GM10248 (cell line): ENCODE measurements around the gene PFKFB3.
"Not testable (repeated sequence)": the region's sequence is repeated elsewhere in the genome, so short reads cannot be mapped to it uniquely, and the experiment has no call there.

ENCODE experiments used
- CTCF ChIA-PET: fragments of 300-600 bp; sonication (Branson Sonifier 250); formaldehyde crosslinking; extraction: SDS; loops from one replicate; lab custom pipeline; 2021; ENCODE audit warnings: antibody characterized with exemption; lab: Yijun Ruan, JAX
- POLR2A ChIA-PET: fragments of 350-650 bp; sonication (Branson Sonifier 250); formaldehyde crosslinking; extraction: SDS; loops from one replicate; lab custom pipeline; 2020; ENCODE audit warnings: antibody characterized with exemption; lab: Yijun Ruan, JAX
- DNase-seq: peaks from one replicate; pipeline ENCODE4 v3.0.0; 2012; ENCODE audit errors: extremely low spot score
- CTCF ChIP-seq: IDR thresholded peaks from 2 replicates; pipeline ENCODE4 v1.5.1; 2012; ENCODE audit warnings: mild to moderate bottlenecking, low read depth; ENCODE audit errors: extremely low read depth, missing control alignments, control extremely low read depth

The PFKFB3 gene

GRCh38 chr10:6232846-6233724 is 30.4 kb downstream of the PFKFB3 start:
- no peak for DNase-seq
- ChIA-PET POLR2A (interaction anchor here (1.6 kb wide), 1 partner anchor 31 kb away, joined by 7 read pairs; the partner anchor contains the start of gene PFKFB3), CTCF (interaction anchor here (1.5 to 3.6 kb wide), 3 partner anchors 168 to 218 kb away, joined by 4 to 13 read pairs (median 5); no protein-coding TSS in a partner anchor)
- no peak for TF ChIP-seq CTCF

DNA sequence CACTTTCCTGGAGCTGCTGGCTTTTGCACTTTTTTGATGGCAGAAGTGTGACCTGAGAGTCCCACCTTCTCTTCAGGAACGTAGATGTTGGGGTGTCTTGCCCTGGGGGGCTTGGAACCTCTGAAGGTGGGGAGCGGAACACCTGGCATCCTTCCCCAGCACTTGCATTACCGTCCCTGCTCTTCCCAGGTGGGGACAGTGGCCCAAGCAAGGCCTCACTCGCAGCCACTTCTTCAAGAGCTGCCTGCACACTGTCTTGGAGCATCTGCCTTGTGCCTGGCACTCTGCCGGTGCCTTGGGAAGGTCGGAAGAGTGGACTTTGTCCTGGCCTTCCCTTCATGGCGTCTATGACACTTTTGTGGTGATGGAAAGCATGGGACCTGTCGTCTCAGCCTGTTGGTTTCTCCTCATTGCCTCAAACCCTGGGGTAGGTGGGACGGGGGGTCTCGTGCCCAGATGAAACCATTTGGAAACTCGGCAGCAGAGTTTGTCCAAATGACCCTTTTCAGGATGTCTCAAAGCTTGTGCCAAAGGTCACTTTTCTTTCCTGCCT is 31.1 kb downstream of the PFKFB3 start:
- no peak for DNase-seq
- POLR2A ChIA-PET = interaction anchor here (1.6 kb wide), 1 partner anchor 31 kb away, joined by 7 read pairs; the partner anchor contains the start of gene PFKFB3
- CTCF ChIA-PET = interaction anchor here (1.0 to 3.6 kb wide), 3 partner anchors 28 to 219 kb away, joined by 3 to 13 read pairs (median 4); no protein-coding TSS in a partner anchor
- TF ChIP-seq CTCF = no peak

DNA sequence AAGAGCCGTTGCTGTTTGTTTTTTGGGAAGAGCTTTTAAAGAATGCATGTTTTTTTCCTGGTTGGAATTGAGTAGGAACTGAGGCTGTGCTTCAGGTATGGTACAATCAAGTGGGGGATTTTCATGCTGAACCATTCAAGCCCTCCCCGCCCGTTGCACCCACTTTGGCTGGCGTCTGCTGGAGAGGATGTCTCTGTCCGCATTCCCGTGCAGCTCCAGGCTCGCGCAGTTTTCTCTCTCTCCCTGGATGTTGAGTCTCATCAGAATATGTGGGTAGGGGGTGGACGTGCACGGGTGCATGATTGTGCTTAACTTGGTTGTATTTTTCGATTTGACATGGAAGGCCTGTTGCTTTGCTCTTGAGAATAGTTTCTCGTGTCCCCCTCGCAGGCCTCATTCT is 31.6 kb downstream of the PFKFB3 start:
- ChIA-PET CTCF (interaction anchor here (0.9 to 3.6 kb wide), 4 partner anchors 10 to 167 kb away, joined by 3 to 13 read pairs (median 6); no protein-coding TSS in a partner anchor), POLR2A (interaction anchor here (1.6 kb wide), 1 partner anchor 32 kb away, joined by 7 read pairs; the partner anchor contains the start of gene PFKFB3)
- no peak for DNase-seq

DNA sequence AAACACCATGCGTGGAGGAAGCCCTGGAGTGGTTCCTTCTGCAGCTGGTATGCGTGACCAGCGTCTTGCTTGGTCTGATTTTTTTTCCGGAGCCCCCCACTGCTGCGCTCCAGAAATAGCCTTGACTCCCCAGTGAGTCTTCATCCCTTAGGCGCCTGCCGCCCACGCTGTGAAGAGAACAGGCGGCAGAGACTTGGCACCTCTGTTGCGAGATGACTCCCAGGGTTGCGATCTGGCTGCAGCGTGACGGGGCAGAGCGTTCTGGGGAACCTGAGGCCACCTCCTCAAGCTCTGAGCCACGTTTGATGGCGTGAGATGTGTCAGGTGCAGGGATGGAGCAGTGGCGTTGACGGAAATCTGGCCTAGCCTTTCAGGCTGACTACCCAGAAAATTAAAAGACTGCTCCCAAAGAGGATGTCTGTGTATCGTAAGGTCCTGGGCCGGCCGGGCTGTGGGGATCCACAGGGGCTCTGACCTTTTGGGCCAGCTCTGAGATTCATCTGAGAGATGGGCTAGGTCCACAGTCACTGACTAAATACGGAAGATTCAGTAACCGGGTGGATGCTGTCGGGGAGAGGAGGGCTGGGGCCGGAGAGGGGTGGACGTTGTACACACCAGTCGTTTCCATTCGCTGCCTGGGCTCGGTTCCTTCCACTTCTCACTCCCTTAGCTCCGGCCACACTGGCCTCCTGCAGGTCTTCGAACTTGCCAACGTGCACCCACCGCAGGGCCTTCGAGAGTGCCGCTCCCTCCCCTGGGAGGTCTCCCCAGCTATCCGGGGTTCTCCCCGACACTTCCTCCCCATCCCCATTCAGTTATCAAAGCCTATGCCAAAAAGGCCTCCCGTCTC is 33.8 kb downstream of the PFKFB3 start:
- DNase-seq = no peak
- ChIA-PET POLR2A (interaction anchor here (1.2 kb wide), 1 partner anchor 34 kb away, joined by 4 read pairs; the partner anchor contains the start of gene PFKFB3), CTCF (interaction anchor here (1.6 to 3.6 kb wide), 3 partner anchors 9 to 165 kb away, joined by 5 to 13 read pairs (median 8); partner anchors contain the start of gene PFKFB3)
- TF ChIP-seq CTCF = no peak

More for the DNA sequence above, 31.6 kb downstream of the PFKFB3 start:
- no peak for TF ChIP-seq CTCF

DNA sequence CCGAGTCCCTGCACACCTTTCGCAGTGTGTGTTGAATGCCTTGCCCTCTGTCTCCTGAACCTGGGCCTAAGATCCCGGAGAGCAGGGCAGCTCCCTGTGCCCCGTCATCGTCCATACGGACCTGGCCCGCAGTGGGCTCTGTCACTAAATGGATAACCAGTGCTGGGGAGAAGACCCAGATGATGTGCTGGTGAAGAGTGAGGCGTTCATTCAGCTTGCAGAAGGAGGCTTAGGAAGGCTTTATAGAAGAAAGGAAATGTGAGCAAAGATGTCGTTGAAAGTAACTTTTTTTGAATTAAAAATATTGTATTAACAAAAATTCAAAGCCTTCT is 34.4 kb downstream of the PFKFB3 start:
- CTCF ChIA-PET = interaction anchor here (1.6 to 3.6 kb wide), 2 partner anchors 9 to 164 kb away, joined by 5 to 13 read pairs; no protein-coding TSS in a partner anchor
- POLR2A ChIA-PET = interaction anchor here (1.2 kb wide), 1 partner anchor 35 kb away, joined by 4 read pairs; the partner anchor contains the start of gene PFKFB3
- DNase-seq = no peak
- TF ChIP-seq CTCF = no peak

- DNase-seq = not testable (repeated sequence)
- ChIA-PET CTCF (interaction anchor here (0.6 to 1.2 kb wide), 2 partner anchors 36 to 41 kb away, joined by 3 read pairs; partner anchors contain the start of gene PFKFB3), POLR2A (interaction anchor here (1.9 kb wide), 1 partner anchor 36 kb away, joined by 6 read pairs; the partner anchor contains the start of gene PFKFB3)
These were observed 36.0 kb downstream of the PFKFB3 start for GRCh38 chr10:6238587-6239212.
